GM13976 (cell line): Measurements from ENCODE around the gene UTP20.

Source experiments
- DNase-seq: peaks from one replicate; pipeline ENCODE4 v3.0.0; 2012; ENCODE audit warnings: low spot score
- in situ Hi-C: fragments of 300-500 bp; cut with MboI; formaldehyde crosslinking; loops from one replicate; pipeline ENCODE4 v1.12.0; 2022; ENCODE audit warnings: low sequenced_read_pairs, mixed read lengths, inconsistent platforms; ENCODE audit not compliant: unreplicated experiment
- TF ChIP-seq, protein P1 (sequence below): IDR thresholded peaks from 2 replicates; pipeline ENCODE4 v1.5.1; 2012; ENCODE audit warnings: borderline replicate concordance, mild to moderate bottlenecking; ENCODE audit not compliant: insufficient read depth; ENCODE audit errors: extremely low read depth, missing control alignments, control extremely low read depth

The UTP20 gene

DNA sequence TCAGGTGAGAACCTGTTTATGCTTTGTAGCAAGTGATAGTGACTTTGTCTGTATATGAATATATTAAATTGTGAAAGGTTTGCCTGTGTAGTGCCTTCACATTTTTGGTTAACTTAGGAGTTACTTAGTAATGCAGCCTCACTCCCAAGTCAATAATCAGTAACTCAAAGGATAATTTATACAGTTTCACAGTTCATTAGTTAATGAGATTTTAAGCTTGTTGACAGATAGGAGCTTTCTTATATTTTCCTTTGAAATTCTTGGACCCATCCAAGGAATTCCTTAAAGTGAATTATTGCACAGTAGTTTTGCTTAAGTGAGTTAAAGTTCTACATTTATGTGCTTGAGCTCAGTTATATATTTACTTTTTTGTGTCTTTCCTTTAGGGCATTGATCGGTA lies 50.7 kb downstream of the UTP20 start:
- no peak for DNase-seq
- TF ChIP-seq, protein P1, sequence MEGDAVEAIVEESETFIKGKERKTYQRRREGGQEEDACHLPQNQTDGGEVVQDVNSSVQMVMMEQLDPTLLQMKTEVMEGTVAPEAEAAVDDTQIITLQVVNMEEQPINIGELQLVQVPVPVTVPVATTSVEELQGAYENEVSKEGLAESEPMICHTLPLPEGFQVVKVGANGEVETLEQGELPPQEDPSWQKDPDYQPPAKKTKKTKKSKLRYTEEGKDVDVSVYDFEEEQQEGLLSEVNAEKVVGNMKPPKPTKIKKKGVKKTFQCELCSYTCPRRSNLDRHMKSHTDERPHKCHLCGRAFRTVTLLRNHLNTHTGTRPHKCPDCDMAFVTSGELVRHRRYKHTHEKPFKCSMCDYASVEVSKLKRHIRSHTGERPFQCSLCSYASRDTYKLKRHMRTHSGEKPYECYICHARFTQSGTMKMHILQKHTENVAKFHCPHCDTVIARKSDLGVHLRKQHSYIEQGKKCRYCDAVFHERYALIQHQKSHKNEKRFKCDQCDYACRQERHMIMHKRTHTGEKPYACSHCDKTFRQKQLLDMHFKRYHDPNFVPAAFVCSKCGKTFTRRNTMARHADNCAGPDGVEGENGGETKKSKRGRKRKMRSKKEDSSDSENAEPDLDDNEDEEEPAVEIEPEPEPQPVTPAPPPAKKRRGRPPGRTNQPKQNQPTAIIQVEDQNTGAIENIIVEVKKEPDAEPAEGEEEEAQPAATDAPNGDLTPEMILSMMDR = no peak
- in situ Hi-C loops = no loop called here

DNA sequence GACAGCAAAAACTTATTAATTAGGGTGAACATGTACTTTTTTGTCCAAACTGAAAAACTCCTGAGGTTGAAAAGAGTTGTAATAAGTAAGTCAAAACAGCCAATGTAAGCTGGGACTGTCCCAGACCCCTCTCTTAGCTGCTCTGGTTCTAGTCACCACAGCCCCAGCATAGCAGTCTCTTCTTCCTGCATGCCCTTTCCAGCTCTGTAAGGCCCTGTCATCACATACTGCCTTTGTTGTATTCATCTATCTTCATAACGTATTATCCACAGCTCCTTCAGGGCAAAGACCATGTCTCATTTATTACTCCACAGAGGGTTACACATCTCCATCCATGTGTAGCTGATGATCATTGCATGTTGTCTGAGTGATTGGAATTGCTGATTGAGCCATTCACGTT lies 56.5 kb downstream of the UTP20 start:
- DNase-seq = no peak
- in situ Hi-C loops = no loop called here
- TF ChIP-seq, protein P1 = no peak

DNA sequence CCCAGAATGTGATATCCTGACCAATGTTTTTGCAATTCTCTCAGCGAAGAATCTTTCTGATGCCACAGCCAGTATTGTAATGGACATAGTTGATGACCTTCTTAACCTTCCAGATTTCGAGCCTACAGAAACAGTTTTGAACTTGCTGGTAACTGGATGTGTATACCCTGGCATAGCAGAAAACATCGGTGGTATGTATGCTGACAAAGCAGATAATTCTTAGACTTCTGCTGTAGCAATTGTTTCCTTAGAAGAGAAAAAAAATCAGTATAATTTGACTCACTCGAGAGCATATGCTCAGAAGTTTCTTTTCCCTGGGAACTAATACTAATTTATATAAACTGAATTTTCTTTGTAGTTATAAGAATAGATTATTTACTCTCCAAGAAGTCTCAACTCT lies 58.2 kb downstream of the UTP20 start:
- in situ Hi-C loops = no loop called here
- TF ChIP-seq, protein P1 = no peak

DNA sequence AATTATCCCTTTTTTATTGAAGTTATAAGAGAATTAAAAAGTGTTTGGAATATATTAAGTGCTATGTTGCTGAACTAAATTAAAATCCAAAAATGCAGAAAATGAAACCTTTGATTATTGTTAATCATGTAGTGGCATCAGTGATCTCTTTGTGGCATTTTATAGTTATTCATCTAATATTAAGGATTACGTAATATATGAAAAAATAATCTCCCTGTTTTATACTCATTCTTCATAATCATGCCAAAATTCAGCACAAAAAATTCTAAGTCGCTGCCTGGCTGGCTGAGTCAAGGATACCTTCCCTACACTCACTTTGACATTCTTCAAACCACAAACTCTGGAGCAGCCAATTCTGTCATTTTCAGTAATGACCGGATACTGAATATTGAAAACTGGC lies 64.0 kb downstream of the UTP20 start:
- no peak for DNase-seq
- TF ChIP-seq, protein P1 = no peak
- in situ Hi-C loops = no loop called here

More for the DNA sequence above, 58.2 kb downstream of the UTP20 start:
- no peak for DNase-seq

DNA sequence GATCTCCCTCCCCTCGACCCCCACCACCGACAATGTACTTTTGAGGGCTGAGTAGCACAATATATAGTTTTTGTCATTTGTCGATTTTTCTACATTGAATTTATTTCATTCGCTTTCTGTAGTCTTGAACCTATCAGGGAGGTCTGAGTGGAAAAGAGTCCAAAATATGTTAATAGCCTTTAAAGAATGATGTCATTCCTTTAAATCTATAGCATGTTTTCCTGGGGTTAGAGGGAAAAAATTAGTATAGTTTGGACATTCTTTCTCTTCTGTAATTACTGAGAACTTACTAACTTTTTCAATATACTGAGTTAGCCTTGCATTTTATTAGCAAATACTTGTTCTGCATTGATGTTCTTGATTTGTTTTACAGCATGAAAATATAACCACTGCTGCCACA lies 71.8 kb downstream of the UTP20 start:
- in situ Hi-C loops = no loop called here
- DNase-seq = no peak
- TF ChIP-seq, protein P1 = no peak

DNA sequence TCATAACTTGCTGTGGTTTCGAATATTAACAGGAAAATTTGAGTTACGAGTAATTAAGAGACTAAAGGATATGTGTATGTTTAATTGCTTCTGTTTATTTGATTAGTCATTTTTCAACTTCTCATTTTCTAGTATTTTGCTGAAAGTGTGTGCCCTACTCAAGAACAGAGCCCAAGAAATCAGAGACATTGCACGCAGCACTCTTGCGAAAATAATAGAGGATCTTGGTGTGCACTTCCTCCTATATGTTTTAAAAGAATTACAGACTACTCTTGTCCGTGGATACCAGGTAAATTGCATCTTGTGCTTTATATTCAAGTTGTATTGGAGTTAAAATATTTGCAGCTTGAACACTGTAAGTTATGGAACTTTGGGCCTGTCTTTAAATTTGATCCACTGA lies 76.9 kb downstream of the UTP20 start:
- in situ Hi-C loops = no loop called here
- DNase-seq = no peak
- TF ChIP-seq, protein P1 = no peak

DNA sequence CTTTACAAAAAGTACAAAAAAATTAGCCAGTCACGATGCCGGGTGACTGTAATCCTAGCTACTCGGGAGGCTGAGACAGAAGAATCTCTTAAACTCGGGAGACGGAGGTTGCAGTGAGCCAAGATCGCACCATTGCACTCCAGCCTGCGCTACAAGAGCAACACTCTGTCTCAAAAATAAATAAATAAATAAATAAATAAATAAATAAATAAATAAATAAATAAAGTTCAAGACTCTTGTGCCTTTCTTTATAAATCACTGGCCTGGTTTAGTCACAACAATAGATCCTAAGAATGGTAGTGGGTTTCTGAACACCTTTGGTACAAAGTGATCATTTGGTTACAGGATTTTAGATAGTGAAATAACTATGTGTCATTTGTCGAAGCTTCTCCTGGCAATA lies 81.5 kb downstream of the UTP20 start:
- in situ Hi-C loops = no loop called here
- DNase-seq = no peak
- TF ChIP-seq, protein P1 = no peak
